ENCODE results near the gene THSD4.

THSD4 gene

GRCh38 chr15:71485094-71485693 is 369.9 kb downstream of the THSD4 start:
- Histone ChIP-seq H3K9ac (no peak overlapping the region), H4K20me1 (no peaks in the 10 kb centered on the region), H3K4me1 (no peaks in the 10 kb centered on the region), H3K27me3 (no peaks in the 10 kb centered on the region), H3K27ac (no peak overlapping the region), H3K9me3 (replicated peaks in 1 of 11) (no peaks in the 10 kb centered on the region), H3K4me2 (no peak overlapping the region), H3K36me3 (no peaks in the 10 kb centered on the region), H3K4me3 (no peak overlapping the region)
- TF ChIP-seq Cebpa-rat (IDR thresholded peaks at IDR 0.05) = no peak

- no peak for TF ChIP-seq Cebpa-rat (IDR thresholded peaks at IDR 0.05)
- H3K27ac ChIP-seq = no peak overlapping the region
- 0 out of 22 replicates have a peak, but pooled peaks cover 0 to 3% (median 0%) of the 10 kb centered on the region in 11 experiments for H3K9me3 ChIP-seq (replicated peaks in 1 of 11)
- no peaks in the 10 kb centered on the region for H3K27me3 ChIP-seq
- no peak overlapping the region for H3K4me2 ChIP-seq
- no peaks in the 10 kb centered on the region for H3K36me3 ChIP-seq
- H3K9ac ChIP-seq = no peak overlapping the region
- H3K4me3 ChIP-seq = no peak overlapping the region
- no peaks in the 10 kb centered on the region for H4K20me1 ChIP-seq
- no peaks in the 10 kb centered on the region for H3K4me1 ChIP-seq
These were observed 374.3 kb downstream of the THSD4 start for GRCh38 chr15:71489570-71489969.

- H3K27me3 ChIP-seq = no peaks in the 10 kb centered on the region
These were observed 378.3 kb downstream of the THSD4 start for GRCh38 chr15:71493526-71493925.

GRCh38 chr15:71494563-71495397 is 379.5 kb downstream of the THSD4 start:
- Histone ChIP-seq H3K9me3 (replicated peaks in 1 of 11) (peaks cover 0 to 3% (median 0%) of the 10 kb centered on the region in 11 experiments; a peak in 2 of 22 replicates), H4K20me1 (no peaks in the 10 kb centered on the region), H3K27ac (no peak overlapping the region), H3K36me3 (no peaks in the 10 kb centered on the region), H3K4me3 (no peak overlapping the region), H3K27me3 (no peaks in the 10 kb centered on the region), H3K4me1 (peaks cover 0 to 8% (median 7%) of the 10 kb centered on the region in 10 experiments; a peak in 9 of 20 replicates), H3K4me2 (no peak overlapping the region), H3K9ac (no peak overlapping the region)
- no peak for TF ChIP-seq Cebpa-rat (IDR thresholded peaks at IDR 0.05)

More at GRCh38 chr15:71493526-71493925, 378.3 kb downstream of the THSD4 start:
- Histone ChIP-seq H3K36me3 (no peaks in the 10 kb centered on the region), H3K27ac (no peak overlapping the region), H4K20me1 (no peaks in the 10 kb centered on the region), H3K4me2 (no peak overlapping the region), H3K4me1 (peaks cover 0 to 8% (median 7%) of the 10 kb centered on the region in 10 experiments; a peak in 9 of 20 replicates), H3K9me3 (replicated peaks in 1 of 11) (0 out of 22 replicates have a peak, but pooled peaks cover 0 to 3% (median 0%) of the 10 kb centered on the region in 11 experiments), H3K4me3 (no peak overlapping the region), H3K9ac (no peak overlapping the region)
- no peak for TF ChIP-seq Cebpa-rat (IDR thresholded peaks at IDR 0.05)

- Histone ChIP-seq H3K9me3 (replicated peaks in 1 of 11) (peaks cover 0 to 8% (median 5%) of the 10 kb centered on the region in 11 experiments; a peak in 17 of 22 replicates), H3K9ac (no peak overlapping the region), H3K4me1 (peaks cover 0 to 8% (median 7%) of the 10 kb centered on the region in 10 experiments; a peak in 9 of 20 replicates), H3K4me2 (no peak overlapping the region), H3K4me3 (no peak overlapping the region), H4K20me1 (no peaks in the 10 kb centered on the region), H3K36me3 (no peaks in the 10 kb centered on the region), H3K27ac (no peak overlapping the region), H3K27me3 (no peaks in the 10 kb centered on the region)
- TF ChIP-seq Cebpa-rat (IDR thresholded peaks at IDR 0.05) = no peak
These were observed 380.1 kb downstream of the THSD4 start for GRCh38 chr15:71495398-71495780.

- Histone ChIP-seq H3K4me3 (no peak overlapping the region), H4K20me1 (no peaks in the 10 kb centered on the region), H3K36me3 (no peaks in the 10 kb centered on the region), H3K9ac (no peak overlapping the region), H3K27ac (no peak overlapping the region), H3K27me3 (no peaks in the 10 kb centered on the region), H3K9me3 (replicated peaks in 1 of 11) (peaks cover 7 to 18% (median 12%) of the 10 kb centered on the region in 11 experiments; a peak in 21 of 22 replicates), H3K4me2 (peak overlapping the region in 7 of 11 experiments; percentile 15 to 60 (median 41); a peak in 13 of 22 replicates), H3K4me1 (peaks cover 0 to 8% (median 7%) of the 10 kb centered on the region in 10 experiments; a peak in 9 of 20 replicates)
- TF ChIP-seq Cebpa-rat (IDR thresholded peaks at IDR 0.05) = no peak
These were observed 381.2 kb downstream of the THSD4 start for GRCh38 chr15:71496336-71496955.

- Histone ChIP-seq H3K36me3 (no peaks in the 10 kb centered on the region), H3K27me3 (no peaks in the 10 kb centered on the region), H3K9ac (no peak overlapping the region), H3K4me3 (no peak overlapping the region), H4K20me1 (no peaks in the 10 kb centered on the region), H3K4me2 (no peak overlapping the region), H3K4me1 (peaks cover 0 to 7% (median 4%) of the 10 kb centered on the region in 10 experiments; a peak in 9 of 20 replicates), H3K27ac (no peak overlapping the region), H3K9me3 (replicated peaks in 1 of 11) (peaks cover 7 to 18% (median 12%) of the 10 kb centered on the region in 11 experiments; a peak in 21 of 22 replicates)
- TF ChIP-seq Cebpa-rat (IDR thresholded peaks at IDR 0.05) = no peak
These were observed 386.2 kb downstream of the THSD4 start for GRCh38 chr15:71501344-71502076.

GRCh38 chr15:71502077-71502432 is 386.8 kb downstream of the THSD4 start:
- Histone ChIP-seq H3K4me1 (0 out of 20 replicates have a peak, but pooled peaks cover 0 to 1% (median 0%) of the 10 kb centered on the region in 10 experiments), H3K4me2 (no peak overlapping the region)

More at GRCh38 chr15:71502077-71502432, 386.8 kb downstream of the THSD4 start:
- TF ChIP-seq Cebpa-rat (IDR thresholded peaks at IDR 0.05) = no peak
- Histone ChIP-seq H3K36me3 (no peaks in the 10 kb centered on the region), H3K27me3 (no peaks in the 10 kb centered on the region), H3K9me3 (replicated peaks in 1 of 11) (peaks cover 7 to 18% (median 12%) of the 10 kb centered on the region in 11 experiments; a peak in 21 of 22 replicates), H3K9ac (no peak overlapping the region), H3K4me3 (no peak overlapping the region), H4K20me1 (no peaks in the 10 kb centered on the region), H3K27ac (no peak overlapping the region)
